Sigmoid colon (tissue), 7 donors: ENCODE measurements around the gene NAA40. TPM values are rescaled to one million over a fixed set of nuclear protein-coding genes. Genes with fewer than 3 reads are reported as not detected.

Source experiments
- DNase-seq: peaks from one replicate; pipeline ENCODE4 v3.0.0-alpha.2; 2019
- H3K27ac ChIP-seq, 4 donors: fragments of 200-600 bp; sonication (generic); one replicate each; pipeline ENCODE4 v1.5.1; 2016 to 2019; ENCODE audit warnings: mild to moderate bottlenecking in 1 of 4
- H3K27me3 ChIP-seq, 3 donors: fragments of 200-600 bp; sonication (generic); one replicate each; pipeline ENCODE4 v1.5.1; 2019; ENCODE audit warnings: mild to moderate bottlenecking in 1 of 3
- H3K36me3 ChIP-seq, 4 donors: fragments of 200-600 bp; sonication (generic); one replicate each; pipeline ENCODE4 v1.5.1; 2016 to 2019
- H3K4me1 ChIP-seq, 4 donors: fragments of 200-600 bp; sonication (generic); one replicate each; pipeline ENCODE4 v1.5.1; 2017 to 2019
- H3K4me3 ChIP-seq, 4 donors: fragments of 200-600 bp; sonication (generic); one replicate each; pipeline ENCODE4 v1.5.1; 2017 to 2019; ENCODE audit warnings: mild to moderate bottlenecking in 2 of 4, moderate library complexity in 1 of 4
- H3K9me3 ChIP-seq, 4 donors: fragments of 200-600 bp in 3 of 4; sonication (generic) in 3 of 4; one replicate each; pipeline versions ENCODE4 v1.5.1 to v1.6.1; 2013 to 2019
- EP300 ChIP-seq, 4 donors: sonication (generic); formaldehyde crosslinking; IDR thresholded peaks; one replicate each; pipeline ENCODE4 v1.6.1; 2017; ENCODE audit warnings: antibody characterized with exemption in 4 of 4
- POLR2A ChIP-seq, 2 donors: fragments of 450-650 bp; IDR thresholded peaks; one replicate each; pipeline ENCODE4 v1.6.1; 2016; ENCODE audit warnings: antibody characterized with exemption in 2 of 2, mild to moderate bottlenecking in 2 of 2, moderate library complexity in 2 of 2
- POLR2AphosphoS5 ChIP-seq, 4 donors: sonication (generic); formaldehyde crosslinking; IDR thresholded peaks; one replicate each; pipeline ENCODE4 v1.6.1; 2017; ENCODE audit warnings: antibody characterized with exemption in 4 of 4
- WGBS, 2 donors: extraction: QIAGEN DNeasy Blood & Tissue Kit; methylation state at CpG; one replicate each; pipeline ENCODE4 v1.1.7; 2013; 5-methylcytosine and 5-hydroxymethylcytosine counted together
- intact Hi-C: fragments of 100-400 bp; cut with DNase I; formaldehyde crosslinking; loops from one replicate; pipeline ENCODE4 v1.15.1; 2023
- polyA plus RNA-seq, 3 donors: library from polyadenylated mRNA; stranded (reverse); fragments of 200-250 nt; gene quantifications; one replicate each; pipeline ENCODE4 v1.2.3, GENCODE V29; 2013
- total RNA-seq, 4 donors: library from RNA; depleted of rRNA; stranded (reverse); fragments of >200 nt; gene quantifications; one replicate each; pipeline ENCODE4 v1.1.0, GENCODE V29; 2016
- TF ChIP-seq, protein P1 (sequence below), 4 experiments: fragments of 450-650 bp in 3 of 4; fragments of 200-600 bp in 1 of 4; IDR thresholded peaks; one replicate each; pipeline ENCODE4 v1.5.1; 2016 to 2019; ENCODE audit warnings: antibody characterized with exemption in 4 of 4, mild to moderate bottlenecking in 3 of 4, moderate library complexity in 2 of 4
- donor health status: healthy with polysubstance abuse.
- donor health status: Bipolar disorder and iron deficiency.
- donor health status: healthy.

NAA40 gene
- total and polyA plus RNA-seq, 7 donors, result 5.4 to 22.9 (median 7.4) TPM

- Histone ChIP-seq H3K4me3 (no peak overlapping the region), H3K27me3 (no peaks in the 10 kb centered on the region), H3K36me3 (peaks cover 13 to 77% (median 21%) of the 10 kb centered on the region in 4 donors), H3K9me3 (no peaks in the 10 kb centered on the region), H3K27ac (no peak overlapping the region), H3K4me1 (peaks cover 0 to 22% (median 17%) of the 10 kb centered on the region in 4 donors)
- DNase-seq, result no peak
- 92 to 93% methylated on average over 10 of the region's 10 CpGs for WGBS, 2 donors
- TF ChIP-seq POLR2A (IDR thresholded peaks at IDR 0.05) (no peak), EP300 (IDR thresholded peaks at IDR 0.05) (no peak), POLR2AphosphoS5 (IDR thresholded peaks at IDR 0.05) (no peak)
- TF ChIP-seq, protein P1, sequence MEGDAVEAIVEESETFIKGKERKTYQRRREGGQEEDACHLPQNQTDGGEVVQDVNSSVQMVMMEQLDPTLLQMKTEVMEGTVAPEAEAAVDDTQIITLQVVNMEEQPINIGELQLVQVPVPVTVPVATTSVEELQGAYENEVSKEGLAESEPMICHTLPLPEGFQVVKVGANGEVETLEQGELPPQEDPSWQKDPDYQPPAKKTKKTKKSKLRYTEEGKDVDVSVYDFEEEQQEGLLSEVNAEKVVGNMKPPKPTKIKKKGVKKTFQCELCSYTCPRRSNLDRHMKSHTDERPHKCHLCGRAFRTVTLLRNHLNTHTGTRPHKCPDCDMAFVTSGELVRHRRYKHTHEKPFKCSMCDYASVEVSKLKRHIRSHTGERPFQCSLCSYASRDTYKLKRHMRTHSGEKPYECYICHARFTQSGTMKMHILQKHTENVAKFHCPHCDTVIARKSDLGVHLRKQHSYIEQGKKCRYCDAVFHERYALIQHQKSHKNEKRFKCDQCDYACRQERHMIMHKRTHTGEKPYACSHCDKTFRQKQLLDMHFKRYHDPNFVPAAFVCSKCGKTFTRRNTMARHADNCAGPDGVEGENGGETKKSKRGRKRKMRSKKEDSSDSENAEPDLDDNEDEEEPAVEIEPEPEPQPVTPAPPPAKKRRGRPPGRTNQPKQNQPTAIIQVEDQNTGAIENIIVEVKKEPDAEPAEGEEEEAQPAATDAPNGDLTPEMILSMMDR (IDR thresholded peaks at IDR 0.05), result no peak
- intact Hi-C loops, result no loop called here
Observed at GRCh38 chr11:63991558-63991957, 52.8 kb downstream of the NAA40 start.

DNA sequence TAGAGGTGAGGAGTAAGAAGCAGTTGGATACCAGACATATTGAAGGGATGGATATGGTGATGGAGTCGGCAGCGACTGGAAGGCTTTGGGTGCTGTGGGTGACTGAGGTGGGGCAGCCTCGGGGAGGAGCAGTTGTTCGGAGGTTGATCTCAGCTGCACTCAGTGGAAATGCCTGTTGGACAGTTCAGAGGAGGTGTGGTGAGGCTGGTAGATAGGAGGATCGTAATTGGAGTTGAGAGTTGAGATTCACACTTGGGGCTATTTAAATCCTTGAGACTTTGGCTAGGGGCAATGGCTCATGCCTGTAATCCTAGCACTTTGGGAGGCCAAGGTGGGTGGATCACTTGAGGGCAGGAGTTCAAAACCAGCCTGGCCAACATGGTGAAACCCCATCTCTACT is 54.3 kb downstream of the NAA40 start:
- intact Hi-C loops, result no loop called here
- TF ChIP-seq EP300 (IDR thresholded peaks at IDR 0.05) (no peak), POLR2AphosphoS5 (IDR thresholded peaks at IDR 0.05) (no peak), POLR2A (IDR thresholded peaks at IDR 0.05) (no peak)
- TF ChIP-seq, protein P1 (IDR thresholded peaks at IDR 0.05), result no peak
- no peaks in the 10 kb centered on the region for H3K27me3 ChIP-seq
- H3K9me3 ChIP-seq, result no peaks in the 10 kb centered on the region
- no peak overlapping the region for H3K4me3 ChIP-seq
- DNase-seq, result no peak
- H3K4me1 ChIP-seq, result peaks cover 0 to 7% (median 3%) of the 10 kb centered on the region in 4 donors
- WGBS, 2 donors, result 85 to 94% methylated on average over 5 of the region's 5 CpGs
- no peak overlapping the region for H3K27ac ChIP-seq
- peaks cover 28 to 91% (median 33%) of the 10 kb centered on the region in 4 donors for H3K36me3 ChIP-seq

DNA sequence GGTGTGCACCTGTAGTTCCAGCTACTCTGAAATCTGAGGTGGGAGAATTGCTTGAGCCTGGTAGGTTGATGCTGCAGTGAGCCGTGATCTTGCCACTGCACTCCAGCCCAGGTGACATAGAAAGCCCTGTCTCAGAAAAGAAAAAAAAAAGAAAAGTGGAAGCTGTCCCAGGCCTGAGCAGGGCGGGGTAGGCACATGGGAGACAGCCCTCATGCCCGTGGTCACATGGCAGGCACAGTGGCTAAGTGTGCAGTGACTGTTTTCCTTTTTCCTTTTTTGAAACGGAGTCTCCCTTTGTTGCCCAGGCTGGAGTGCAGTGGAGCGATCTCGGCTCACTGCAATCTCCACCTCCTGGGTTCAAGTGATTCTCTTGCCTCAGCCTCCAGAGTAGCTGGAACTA is 55.2 kb downstream of the NAA40 start:
- no peak for TF ChIP-seq POLR2A (IDR thresholded peaks at IDR 0.05)
- TF ChIP-seq, protein P1 (IDR thresholded peaks at IDR 0.05), result no peak
- TF ChIP-seq EP300 (IDR thresholded peaks at IDR 0.05), result no peak
- no peak for TF ChIP-seq POLR2AphosphoS5 (IDR thresholded peaks at IDR 0.05)
- H3K36me3 ChIP-seq, result peaks cover 26 to 88% (median 27%) of the 10 kb centered on the region in 4 donors
- WGBS, 2 donors, result 50 to 79% methylated on average over 6 of the region's 6 CpGs

DNA sequence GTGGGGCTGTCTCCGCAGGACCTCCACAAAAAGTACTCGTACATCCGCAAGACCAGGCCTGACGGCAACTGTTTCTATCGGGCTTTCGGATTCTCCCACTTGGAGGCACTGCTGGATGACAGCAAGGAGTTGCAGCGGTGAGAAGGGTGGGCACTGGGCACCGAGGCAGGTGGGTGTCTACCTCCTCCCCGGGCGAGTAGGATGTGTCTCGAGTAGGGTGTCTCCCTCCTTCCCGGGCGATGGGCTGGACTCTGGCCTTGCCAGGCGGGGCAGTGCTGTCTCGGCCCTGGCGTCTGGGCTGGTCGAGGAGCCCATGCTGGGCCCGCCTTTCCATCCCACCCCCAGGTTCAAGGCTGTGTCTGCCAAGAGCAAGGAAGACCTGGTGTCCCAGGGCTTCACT is 57.7 kb downstream of the NAA40 start:
- peaks cover 0 to 29% (median 26%) of the 10 kb centered on the region in 4 donors for H3K4me1 ChIP-seq
- no peak overlapping the region for H3K4me3 ChIP-seq
- H3K27me3 ChIP-seq, result peaks cover 0 to 7% (median 0%) of the 10 kb centered on the region in 3 donors
- no peak for DNase-seq
- WGBS, 2 donors, result 70 to 92% methylated on average over 18 of the region's 18 CpGs
- intact Hi-C loops, result no loop called here
- peaks cover 19 to 64% (median 23%) of the 10 kb centered on the region in 4 donors for H3K36me3 ChIP-seq
- H3K9me3 ChIP-seq, result no peaks in the 10 kb centered on the region
- TF ChIP-seq POLR2AphosphoS5 (IDR thresholded peaks at IDR 0.05) (no peak), EP300 (IDR thresholded peaks at IDR 0.05) (no peak), POLR2A (IDR thresholded peaks at IDR 0.05) (no peak)
- TF ChIP-seq, protein P1 (IDR thresholded peaks at IDR 0.05), result no peak
- no peak overlapping the region for H3K27ac ChIP-seq

More for the DNA sequence above, 55.2 kb downstream of the NAA40 start:
- Histone ChIP-seq H3K4me1 (peaks cover 0 to 5% (median 3%) of the 10 kb centered on the region in 4 donors), H3K27me3 (no peaks in the 10 kb centered on the region), H3K27ac (no peak overlapping the region), H3K9me3 (no peaks in the 10 kb centered on the region), H3K4me3 (no peak overlapping the region)
- DNase-seq, result no peak
- intact Hi-C loops, result no loop called here
